Central memory CD4-positive, alpha-beta T cell (primary cell): ENCODE measurements around the gene EDIL3.
"Not testable (repeated sequence)": the region's sequence is repeated elsewhere in the genome, so short reads cannot be mapped to it uniquely, and the experiment has no call there.

ENCODE experiments used
- DNase-seq: peaks from one replicate; pipeline ENCODE4 v3.0.0; 2022

EDIL3 gene

GRCh38 chr5:84298628-84299027 is 86.1 kb downstream of the EDIL3 start:
- no peak for DNase-seq

DNA sequence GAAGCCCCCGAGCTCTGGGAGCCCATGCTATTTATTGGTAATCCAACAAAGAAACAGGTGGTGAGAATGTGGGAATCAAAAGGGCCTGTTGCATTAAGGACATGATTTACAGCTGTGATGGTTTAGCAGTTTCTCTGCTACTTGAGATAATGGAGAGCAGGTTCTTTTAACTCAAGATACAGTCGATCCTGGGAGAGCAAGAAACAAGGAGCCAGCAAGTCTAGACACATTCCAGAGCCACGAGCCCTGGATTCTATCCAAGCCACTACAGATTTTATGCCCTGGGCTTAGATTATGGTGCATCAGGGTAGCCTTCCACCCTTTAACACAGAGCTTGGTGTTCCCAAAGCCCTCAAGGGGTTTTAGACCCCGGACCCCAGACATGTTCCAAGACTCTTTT is 87.0 kb downstream of the EDIL3 start:
- DNase-seq, result not testable (repeated sequence)

DNA sequence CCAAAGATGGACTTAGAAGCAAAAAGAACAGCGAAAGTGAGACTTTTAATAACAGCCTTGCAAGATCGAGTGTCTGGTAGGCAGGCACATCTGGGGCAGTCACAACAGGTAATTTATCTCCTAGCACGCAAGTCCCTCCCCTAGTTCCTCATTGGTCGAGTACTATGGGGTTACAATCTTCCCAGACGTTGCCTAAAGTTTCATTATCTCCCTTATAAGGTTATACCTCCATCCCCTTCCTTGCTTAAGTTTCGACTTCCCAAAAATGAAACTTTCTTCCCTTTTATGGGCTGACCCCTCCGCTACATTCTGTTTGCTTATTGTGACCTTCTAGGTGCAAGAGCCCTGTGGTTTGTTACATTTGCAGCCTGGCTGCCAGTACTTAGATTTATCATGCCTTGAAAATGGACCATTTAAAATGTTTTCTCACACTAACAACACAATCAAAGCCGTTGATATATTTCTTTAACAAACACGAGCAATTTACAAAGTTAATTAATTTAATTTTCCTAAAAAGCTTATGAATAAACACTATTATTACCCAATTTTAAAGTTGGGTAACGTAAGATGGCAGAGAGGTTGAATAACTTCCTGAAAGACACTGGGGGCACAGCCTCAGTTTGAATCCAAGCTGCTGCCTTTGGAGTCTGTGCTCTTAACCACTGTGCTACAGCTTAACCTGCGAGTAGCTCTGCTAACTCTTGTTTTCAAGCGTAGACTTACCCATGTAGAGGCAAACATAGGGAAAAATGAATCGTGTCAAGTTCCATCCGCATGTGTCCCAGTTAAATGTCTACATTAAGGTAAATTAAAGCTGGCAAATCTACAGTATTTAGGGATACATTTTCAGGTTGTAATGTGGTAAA is 91.7 kb downstream of the EDIL3 start:
- no peak for DNase-seq

DNA sequence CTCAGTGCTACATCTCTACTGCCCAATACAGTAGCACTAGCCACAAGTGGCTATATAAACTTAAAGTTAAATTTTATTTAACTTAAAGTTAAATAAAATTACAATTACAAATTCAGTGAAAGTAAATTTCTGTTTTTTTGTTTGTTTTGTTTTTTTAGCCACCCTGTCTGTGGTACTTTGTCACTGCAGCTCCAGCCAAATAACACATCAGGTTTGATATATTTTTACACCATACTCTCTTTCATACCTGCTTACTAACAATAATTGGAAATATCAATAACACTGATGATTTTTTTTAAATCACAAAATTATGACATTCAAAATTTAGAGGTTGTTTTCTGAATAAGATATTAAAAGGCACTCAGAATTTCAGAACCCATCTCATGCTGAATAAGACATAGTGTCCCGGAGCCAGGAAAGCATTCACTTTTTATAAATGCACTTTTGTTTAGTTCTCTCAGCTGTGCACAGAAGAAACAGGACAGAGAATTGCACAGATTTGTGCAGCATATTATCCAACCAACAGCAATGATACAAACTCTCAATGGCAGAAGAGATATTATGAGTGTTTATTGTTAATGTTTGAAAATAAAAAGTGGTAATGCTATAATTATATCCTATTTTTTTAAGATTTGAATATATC is 92.6 kb downstream of the EDIL3 start:
- no peak for DNase-seq

DNA sequence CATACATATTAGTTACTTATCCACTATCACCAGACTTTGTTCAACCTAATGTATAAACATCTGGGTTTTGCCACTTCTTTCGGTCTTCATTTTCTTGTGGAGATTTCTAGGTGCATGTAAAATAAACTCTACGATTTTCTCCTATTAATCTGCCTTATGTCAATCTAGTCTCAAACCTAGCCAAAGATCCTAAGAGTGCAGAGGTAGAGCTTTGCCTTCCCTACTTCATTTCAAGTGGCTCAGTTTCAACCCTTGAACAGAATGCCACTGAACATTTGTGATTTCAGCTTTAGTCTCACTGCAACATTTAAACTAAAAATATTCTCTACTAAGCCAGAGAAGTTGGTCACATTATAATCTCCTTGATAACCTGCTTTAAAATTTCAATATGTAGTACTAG is 94.0 kb downstream of the EDIL3 start:
- no peak for DNase-seq

DNA sequence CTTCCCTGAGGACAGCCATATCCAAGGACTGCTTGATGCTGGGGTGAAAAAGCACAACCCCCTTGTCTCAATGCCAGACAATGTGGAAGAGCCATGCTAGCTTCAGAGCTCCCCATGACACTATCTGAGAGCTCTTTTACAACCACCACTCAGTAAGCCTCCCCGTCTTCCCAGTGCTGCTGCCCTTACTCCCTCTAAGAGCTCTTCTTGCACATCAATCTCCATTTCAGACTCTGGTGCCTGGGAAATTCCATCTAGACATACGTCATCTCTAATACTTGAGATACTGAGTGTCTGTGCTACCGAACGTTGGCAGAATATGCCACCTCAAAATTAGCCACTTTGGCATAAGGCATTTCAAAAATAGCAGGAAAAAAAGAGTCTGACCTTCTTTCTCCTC is 94.5 kb downstream of the EDIL3 start:
- no peak for DNase-seq

- no peak for DNase-seq
Measured at GRCh38 chr5:84287951-84288350, 96.7 kb downstream of the EDIL3 start.

DNA sequence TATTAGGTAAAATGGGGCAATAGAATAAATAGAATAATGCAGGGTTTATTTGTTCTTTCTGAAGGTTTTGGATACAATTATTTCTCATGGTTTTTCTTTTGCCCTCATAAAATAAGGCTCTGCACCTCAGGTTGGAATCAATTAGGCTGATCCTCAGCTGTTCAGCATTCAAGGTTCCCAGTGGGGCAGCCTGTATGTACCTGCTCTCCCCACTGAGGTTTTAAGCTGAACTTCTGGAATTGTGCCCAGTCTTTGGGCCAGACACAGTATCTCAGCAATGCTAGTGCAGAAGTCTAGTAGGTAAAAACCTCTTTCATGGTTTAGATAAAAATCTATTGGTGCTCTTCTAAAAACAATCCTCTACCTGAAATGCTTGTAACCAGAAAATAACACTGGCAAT is 98.0 kb downstream of the EDIL3 start:
- DNase-seq, result no peak

GRCh38 chr5:84285641-84286637 is 98.7 kb downstream of the EDIL3 start:
- no peak for DNase-seq

DNA sequence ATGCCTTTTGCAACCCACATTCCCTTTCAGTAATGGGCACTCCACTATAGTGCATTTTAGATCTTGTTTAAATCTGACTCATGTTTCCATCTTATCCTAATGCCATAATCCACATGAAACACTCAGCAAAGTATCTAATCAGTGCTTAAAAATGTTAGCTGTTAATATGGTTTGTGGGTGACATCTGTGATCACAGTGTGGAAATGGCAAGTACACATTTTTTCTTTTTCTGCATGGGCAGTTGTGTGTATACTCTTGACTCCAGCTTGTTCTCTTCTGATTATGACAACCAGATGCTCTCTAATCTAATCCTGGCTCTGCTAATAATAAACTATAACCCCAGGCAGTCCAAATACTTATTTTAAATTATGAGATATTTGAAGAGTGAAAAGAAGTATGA is 103.3 kb downstream of the EDIL3 start:
- DNase-seq, result no peak

DNA sequence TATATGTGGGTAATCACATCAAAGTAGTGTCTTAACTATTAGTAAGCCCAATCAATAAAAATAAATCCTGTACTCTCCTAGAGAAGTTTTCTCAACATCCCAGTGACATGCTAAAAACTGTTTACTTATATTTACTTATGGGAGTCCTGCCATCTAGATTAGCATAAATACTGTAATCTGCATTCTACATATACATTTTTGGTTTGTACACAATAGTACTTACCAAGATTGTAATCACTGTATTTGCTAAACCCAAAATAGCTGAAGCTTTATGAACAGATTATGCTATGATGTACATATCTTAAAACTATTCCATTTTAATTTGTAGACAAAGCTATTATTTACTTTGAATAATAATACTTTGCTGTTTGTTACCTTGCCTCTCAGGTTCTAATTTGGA is 105.4 kb downstream of the EDIL3 start:
- DNase-seq, result no peak

GRCh38 chr5:84275609-84276008 is 109.1 kb downstream of the EDIL3 start:
- no peak for DNase-seq

DNA sequence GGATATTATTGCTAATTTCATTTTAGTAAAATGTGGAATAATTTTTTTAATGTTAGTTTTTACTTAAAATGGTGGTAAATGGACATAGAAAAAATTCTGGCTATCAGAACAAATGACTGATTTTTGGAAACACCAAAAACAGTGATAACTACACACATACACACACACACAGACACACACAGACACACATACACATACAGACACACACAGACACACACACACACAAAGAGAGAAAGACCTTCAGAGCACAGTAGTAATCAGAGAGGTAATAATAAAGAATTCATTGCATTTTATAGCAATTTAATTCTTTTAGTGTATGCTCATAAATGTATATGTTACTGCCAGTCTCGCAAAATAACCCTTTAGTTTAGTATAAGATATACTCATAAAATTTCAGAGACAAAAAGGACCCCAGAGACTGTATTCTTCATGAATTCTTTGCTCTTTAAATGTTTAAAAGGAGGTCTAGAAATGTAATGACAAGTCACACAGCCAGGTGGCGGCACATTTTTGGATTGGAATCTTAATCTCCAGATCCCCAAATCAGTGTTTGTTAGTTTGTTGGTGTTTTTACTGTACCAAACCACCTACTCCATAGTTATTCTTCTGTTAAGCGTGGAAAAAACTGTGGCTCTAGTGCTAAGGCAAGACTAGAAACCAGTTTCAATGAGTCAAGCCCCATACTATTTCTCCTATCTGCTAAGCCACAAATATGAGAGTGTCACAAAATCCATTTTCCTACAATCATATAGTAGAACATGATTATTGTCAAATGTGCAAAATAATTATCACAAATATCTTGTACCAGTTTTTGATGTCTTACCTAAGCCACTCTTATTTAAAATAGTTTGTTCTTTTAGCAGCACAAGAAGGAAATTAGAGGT is 109.9 kb downstream of the EDIL3 start:
- no peak for DNase-seq

DNA sequence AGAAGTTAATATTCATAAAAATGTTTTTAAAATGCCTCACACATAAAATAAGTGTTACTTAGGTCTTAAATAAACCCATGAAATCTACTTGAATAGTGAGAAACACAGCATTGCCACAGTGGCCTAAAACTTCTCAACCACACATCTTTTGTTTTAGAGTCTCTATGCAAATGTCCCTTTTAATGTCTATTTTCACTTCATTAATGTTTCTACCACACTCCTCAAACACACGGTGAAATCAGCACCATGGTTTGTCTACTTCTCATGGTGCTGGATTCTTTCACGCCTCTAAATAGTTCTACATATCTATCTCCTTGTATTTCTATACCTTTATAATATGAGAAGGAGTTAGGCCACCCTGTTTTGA is 111.2 kb downstream of the EDIL3 start:
- DNase-seq, result no peak

- no peak for DNase-seq
Measured at GRCh38 chr5:84272771-84273516, 111.7 kb downstream of the EDIL3 start.

- DNase-seq, result no peak
Measured at GRCh38 chr5:84265739-84266550, 118.7 kb downstream of the EDIL3 start.

DNA sequence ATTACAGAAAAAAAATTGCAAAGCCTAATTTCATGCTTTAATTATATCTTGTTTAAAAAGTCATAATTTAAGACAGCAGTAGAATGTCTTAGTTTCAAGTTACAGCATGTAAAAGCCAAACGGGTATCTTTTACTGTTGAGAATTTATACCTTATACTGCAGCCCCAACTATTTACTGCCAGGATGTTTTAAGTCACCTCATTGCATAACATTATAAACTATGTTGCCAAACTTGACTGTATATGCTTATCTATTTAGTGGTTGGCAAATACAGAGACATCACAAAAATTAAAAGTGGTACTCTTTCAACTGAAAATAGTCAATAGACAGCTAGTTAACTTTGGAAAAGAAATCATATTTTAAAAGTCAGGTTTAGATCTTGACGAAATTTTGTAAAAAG is 119.5 kb downstream of the EDIL3 start:
- DNase-seq, result no peak

DNA sequence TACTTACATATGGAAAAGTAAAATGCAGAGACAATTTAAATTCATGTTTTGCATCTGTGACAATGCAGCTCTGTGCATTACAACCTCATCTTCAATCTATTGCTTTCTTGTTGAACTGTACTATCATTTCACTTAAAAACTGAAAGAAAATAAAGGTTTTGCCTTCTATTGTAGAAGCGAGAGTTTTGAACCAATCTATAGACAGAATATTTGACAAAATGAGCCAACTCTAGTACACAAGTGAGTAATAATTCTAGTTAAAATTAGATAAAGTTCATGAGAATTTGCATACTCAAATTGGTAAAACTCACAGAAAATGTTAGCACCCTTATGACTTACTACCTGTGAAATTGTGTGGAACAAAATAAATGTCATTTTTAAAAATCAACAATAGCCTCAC is 123.7 kb downstream of the EDIL3 start:
- DNase-seq, result no peak

DNA sequence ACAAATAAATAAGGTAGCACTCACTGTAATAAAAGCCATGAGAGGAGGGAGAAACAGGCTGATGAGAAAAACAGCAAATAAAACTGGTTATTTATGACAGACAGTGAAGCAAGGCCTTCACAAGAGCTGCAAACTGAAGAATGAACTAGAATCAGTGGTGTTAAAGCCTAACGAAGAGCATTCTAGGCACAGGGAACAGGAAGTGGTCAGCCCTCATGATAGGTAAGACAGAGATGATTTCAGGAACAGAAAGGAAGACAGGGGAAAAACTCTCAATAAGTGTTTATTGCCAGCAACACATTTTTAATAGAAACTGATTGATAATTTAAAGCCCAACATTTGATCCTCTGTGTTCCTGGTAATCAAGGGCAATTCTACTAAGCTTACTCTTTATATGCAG is 124.5 kb downstream of the EDIL3 start:
- no peak for DNase-seq

- DNase-seq, result no peak
Measured at GRCh38 chr5:84259283-84260045, 125.2 kb downstream of the EDIL3 start.
